ENCODE data around the gene STX16. TPM values are rescaled to one million over a fixed set of nuclear protein-coding genes. Genes with fewer than 3 reads are reported as not detected.

Gene STX16
- total RNA-seq, 1 experiment from 2014 or later: 58.3 TPM

DNA sequence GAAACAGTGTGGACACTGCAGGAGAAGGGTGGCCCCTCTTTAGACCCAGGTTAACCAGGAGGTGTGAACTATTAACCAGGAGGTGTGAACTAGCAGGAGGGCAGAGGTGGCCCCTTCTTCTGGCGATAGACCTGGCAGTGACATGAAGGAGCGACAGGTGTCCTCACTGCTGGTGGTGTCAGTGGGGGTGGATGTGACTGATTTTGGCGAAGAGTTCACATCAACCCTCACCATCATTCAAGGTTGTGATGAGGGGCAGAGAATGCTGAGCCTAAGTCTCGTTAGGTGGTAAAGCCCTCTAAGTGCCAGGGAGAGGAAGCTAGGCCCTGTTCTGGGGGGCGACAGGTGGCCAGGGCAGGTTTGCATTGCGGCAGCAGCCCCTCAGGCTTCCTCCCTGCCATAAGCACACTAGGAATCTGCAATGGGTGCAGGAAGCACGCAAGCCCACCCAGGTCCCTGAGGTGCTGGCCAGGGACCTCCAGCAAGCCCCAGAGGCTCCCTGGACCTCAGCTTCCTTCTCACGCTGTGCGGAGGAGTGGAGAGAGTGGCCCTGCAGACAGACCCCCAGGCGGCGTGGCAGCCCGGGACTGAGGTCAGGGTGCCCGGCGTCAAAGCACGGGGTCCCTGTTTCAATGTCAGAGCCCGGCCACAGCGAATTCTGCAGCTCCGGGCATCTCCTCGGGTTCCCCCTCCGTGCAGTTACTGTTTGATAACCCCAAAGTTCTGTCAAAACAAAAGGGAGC lies 55.2 kb downstream of the STX16 start:
- Histone ChIP-seq H3K79me2 (ENCODE audit: low read length) (no peaks in the 10 kb centered on the region), H3K9me3 (ENCODE audit: low read length) (no peaks in the 10 kb centered on the region), H3K4me1 (ENCODE audit: low read length) (no peaks in the 10 kb centered on the region), H3K36me3 (ENCODE audit: insufficient read depth, low read length) (peaks cover 17% of the 10 kb centered on the region; the same call in 1 of the 2 replicates), H3K4me3 (ENCODE audit: low read length) (no peak overlapping the region), H3K27ac (ENCODE audit: low read length) (no peak overlapping the region), H3K9me2 (replicated peaks; ENCODE audit: insufficient read depth, low read length) (no peaks in the 10 kb centered on the region), H3K9ac (ENCODE audit: low read length) (no peak overlapping the region), H2AFZ (ENCODE audit: low read length) (no peak overlapping the region), H4K20me1 (ENCODE audit: insufficient read depth, low read depth, low read length) (no peaks in the 10 kb centered on the region), H3K27me3 (ENCODE audit: low read length) (no peaks in the 10 kb centered on the region), H3K4me2 (ENCODE audit: low read depth, low read length, poor library complexity, severe bottlenecking) (no peak overlapping the region)
- no peak for DNase-seq

DNA sequence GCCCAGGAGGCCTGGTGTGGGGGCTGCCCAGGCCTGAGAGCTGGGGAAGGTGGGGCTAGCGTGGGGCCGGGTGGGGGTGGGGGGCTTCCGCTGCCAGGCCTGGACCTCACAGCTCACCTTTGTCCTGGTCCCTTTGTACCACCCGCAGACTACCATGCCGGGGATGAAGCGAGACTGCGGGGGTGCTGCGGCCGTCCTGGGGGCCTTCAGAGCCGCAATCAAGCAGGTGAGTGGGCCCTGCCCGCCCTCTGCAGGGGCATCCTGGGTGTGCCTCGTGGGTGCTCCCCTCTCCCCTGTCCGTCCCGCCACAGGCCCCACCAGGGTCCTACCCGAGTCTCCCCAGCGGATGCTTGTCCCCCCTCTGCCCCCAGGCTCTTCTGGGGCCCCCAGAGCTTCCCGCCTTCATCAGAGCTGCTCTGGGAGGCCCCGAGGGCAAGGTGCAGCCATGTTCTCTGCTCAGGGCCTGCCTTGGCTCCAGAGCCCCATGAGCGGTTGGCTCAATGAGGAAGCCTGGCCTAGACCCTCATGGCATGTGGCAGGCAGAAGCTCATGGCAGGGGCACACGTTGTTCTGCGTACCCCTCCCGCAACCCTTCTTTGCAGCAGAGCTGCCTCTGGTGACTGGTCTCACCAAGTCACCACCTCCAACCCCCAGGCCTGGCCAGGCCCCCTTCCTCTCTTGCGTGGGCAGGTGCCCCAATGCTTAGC lies 56.0 kb downstream of the STX16 start:
- no peaks in the 10 kb centered on the region for H3K9me2 ChIP-seq (replicated peaks; ENCODE audit: insufficient read depth, low read length)
- H3K9me3 ChIP-seq (ENCODE audit: low read length): no peaks in the 10 kb centered on the region
- DNase-seq: no peak
- H3K4me2 ChIP-seq (ENCODE audit: low read depth, low read length, poor library complexity, severe bottlenecking): no peak overlapping the region
- H3K4me1 ChIP-seq (ENCODE audit: low read length): no peaks in the 10 kb centered on the region
- H2AFZ ChIP-seq (ENCODE audit: low read length): no peak overlapping the region
- no peak overlapping the region for H3K4me3 ChIP-seq (ENCODE audit: low read length)
- no peaks in the 10 kb centered on the region for H3K79me2 ChIP-seq (ENCODE audit: low read length)
- no peak overlapping the region for H3K9ac ChIP-seq (ENCODE audit: low read length)
- H4K20me1 ChIP-seq (ENCODE audit: insufficient read depth, low read depth, low read length): no peaks in the 10 kb centered on the region
- H3K27me3 ChIP-seq (ENCODE audit: low read length): no peaks in the 10 kb centered on the region
- no peak overlapping the region for H3K27ac ChIP-seq (ENCODE audit: low read length)
- H3K36me3 ChIP-seq (ENCODE audit: insufficient read depth, low read length): peaks cover 17% of the 10 kb centered on the region; the same call in 1 of the 2 replicates

DNA sequence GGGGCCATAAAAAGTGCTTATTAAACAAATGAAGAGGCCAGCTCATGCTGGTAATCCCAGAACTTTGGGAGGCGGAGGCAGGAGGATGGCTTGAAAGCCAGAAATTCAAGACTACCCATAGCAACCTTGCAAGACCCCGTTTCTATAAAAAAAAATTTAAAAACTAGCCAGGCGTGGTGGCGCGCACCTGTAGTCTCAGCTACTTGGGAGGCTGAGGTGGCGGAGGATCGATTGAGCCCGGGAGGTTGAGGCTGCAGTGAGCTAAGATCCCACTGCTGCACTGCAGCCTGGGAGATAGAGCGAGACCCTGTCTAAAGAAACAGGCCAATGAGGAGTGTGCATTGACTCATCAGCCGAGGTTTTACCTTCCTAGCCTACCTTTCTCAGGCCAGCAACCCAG lies 56.7 kb downstream of the STX16 start:
- Histone ChIP-seq H3K4me3 (ENCODE audit: low read length) (no peak overlapping the region), H3K79me2 (ENCODE audit: low read length) (no peaks in the 10 kb centered on the region), H3K9ac (ENCODE audit: low read length) (no peak overlapping the region), H3K9me2 (replicated peaks; ENCODE audit: insufficient read depth, low read length) (no peaks in the 10 kb centered on the region), H3K36me3 (ENCODE audit: insufficient read depth, low read length) (peaks cover 17% of the 10 kb centered on the region; the same call in 1 of the 2 replicates), H3K27me3 (ENCODE audit: low read length) (no peaks in the 10 kb centered on the region), H4K20me1 (ENCODE audit: insufficient read depth, low read depth, low read length) (no peaks in the 10 kb centered on the region), H3K9me3 (ENCODE audit: low read length) (no peaks in the 10 kb centered on the region), H2AFZ (ENCODE audit: low read length) (no peak overlapping the region), H3K4me1 (ENCODE audit: low read length) (no peaks in the 10 kb centered on the region), H3K27ac (ENCODE audit: low read length) (no peak overlapping the region), H3K4me2 (ENCODE audit: low read depth, low read length, poor library complexity, severe bottlenecking) (no peak overlapping the region)
- no peak for DNase-seq

DNA sequence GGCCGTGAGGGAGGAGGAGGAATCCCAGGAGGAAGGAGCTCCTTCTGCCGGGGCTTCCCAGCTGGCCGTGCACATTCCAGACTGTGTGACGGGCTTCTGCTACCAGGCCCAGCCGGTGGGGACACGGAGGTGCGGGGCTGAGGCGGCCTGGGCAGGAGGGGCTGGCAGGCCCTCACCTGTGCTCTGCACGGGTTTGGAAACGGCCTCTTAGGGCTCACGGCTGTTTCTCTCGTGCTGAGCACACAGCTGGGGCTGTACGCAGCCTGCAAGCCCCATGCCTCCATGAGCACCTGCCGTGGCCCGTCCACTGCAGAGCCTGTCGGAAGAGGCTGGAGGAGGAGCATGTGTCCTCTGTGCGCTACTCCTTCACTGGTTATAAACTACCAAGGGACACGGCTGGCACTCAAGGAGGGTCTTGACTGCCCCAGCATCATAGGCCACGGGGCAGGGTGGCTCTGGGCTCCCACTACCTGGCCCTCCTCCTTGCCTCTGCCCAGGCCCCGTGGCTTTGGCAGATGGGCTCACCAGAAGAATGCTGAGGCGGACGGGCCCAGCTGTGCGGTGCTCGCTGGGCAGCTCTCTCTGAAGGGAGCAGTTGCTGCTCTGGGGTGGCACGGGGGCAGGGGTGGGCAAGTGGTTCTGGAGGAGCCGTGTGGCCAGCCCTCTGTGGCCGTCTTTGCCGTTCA lies 57.3 kb downstream of the STX16 start:
- Histone ChIP-seq H3K27me3 (ENCODE audit: low read length) (no peaks in the 10 kb centered on the region), H3K4me3 (ENCODE audit: low read length) (no peak overlapping the region), H2AFZ (ENCODE audit: low read length) (no peak overlapping the region), H3K4me1 (ENCODE audit: low read length) (no peaks in the 10 kb centered on the region), H3K79me2 (ENCODE audit: low read length) (no peaks in the 10 kb centered on the region), H3K9me2 (replicated peaks; ENCODE audit: insufficient read depth, low read length) (no peaks in the 10 kb centered on the region), H3K36me3 (ENCODE audit: insufficient read depth, low read length) (peaks cover 17% of the 10 kb centered on the region; the same call in 1 of the 2 replicates), H3K27ac (ENCODE audit: low read length) (no peak overlapping the region), H3K9me3 (ENCODE audit: low read length) (no peaks in the 10 kb centered on the region), H4K20me1 (ENCODE audit: insufficient read depth, low read depth, low read length) (no peaks in the 10 kb centered on the region), H3K9ac (ENCODE audit: low read length) (no peak overlapping the region), H3K4me2 (ENCODE audit: low read depth, low read length, poor library complexity, severe bottlenecking) (no peak overlapping the region)
- DNase-seq: no peak

DNA sequence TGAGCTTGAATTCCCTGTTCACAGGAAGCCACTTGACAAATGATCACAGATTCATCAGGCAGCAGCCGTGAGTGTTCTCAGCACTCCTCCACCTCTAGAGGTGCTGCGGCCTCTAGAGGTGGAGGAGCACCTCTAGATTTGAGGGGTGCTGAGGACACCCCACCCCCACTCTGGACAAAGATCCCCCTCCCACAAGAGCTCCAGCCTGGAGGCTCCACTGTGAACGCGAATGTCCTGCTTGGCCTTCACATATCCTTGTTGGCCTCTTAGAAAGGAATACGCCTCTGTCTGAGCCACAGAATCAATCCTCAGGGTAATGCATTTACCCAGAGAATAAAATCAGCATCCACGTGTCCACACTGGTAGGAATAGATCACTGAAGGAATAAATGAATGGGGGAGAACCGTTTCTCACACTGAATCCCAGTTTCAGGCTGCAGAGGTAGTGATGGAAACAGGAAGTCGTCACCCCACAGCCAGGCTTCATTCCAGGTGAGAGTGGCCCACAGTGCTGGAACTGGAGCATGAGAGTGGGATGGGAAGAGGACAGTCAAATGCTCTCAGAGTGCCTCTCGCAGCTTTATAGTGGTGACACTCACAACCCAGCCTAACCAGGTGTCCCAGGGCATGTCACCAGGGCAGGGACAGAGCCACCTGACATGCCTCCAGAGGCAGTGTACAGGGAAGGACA lies 58.1 kb downstream of the STX16 start:
- Histone ChIP-seq H3K79me2 (ENCODE audit: low read length) (no peaks in the 10 kb centered on the region), H3K4me1 (ENCODE audit: low read length) (no peaks in the 10 kb centered on the region), H3K4me2 (ENCODE audit: low read depth, low read length, poor library complexity, severe bottlenecking) (no peak overlapping the region), H3K9ac (ENCODE audit: low read length) (no peak overlapping the region), H3K9me2 (replicated peaks; ENCODE audit: insufficient read depth, low read length) (no peaks in the 10 kb centered on the region), H3K9me3 (ENCODE audit: low read length) (no peaks in the 10 kb centered on the region), H4K20me1 (ENCODE audit: insufficient read depth, low read depth, low read length) (no peaks in the 10 kb centered on the region), H3K4me3 (ENCODE audit: low read length) (no peak overlapping the region), H3K27me3 (ENCODE audit: low read length) (no peaks in the 10 kb centered on the region), H3K27ac (ENCODE audit: low read length) (no peak overlapping the region), H2AFZ (ENCODE audit: low read length) (no peak overlapping the region), H3K36me3 (ENCODE audit: insufficient read depth, low read length) (peaks cover 10% of the 10 kb centered on the region; the same call in 1 of the 2 replicates)
- DNase-seq: no peak

DNA sequence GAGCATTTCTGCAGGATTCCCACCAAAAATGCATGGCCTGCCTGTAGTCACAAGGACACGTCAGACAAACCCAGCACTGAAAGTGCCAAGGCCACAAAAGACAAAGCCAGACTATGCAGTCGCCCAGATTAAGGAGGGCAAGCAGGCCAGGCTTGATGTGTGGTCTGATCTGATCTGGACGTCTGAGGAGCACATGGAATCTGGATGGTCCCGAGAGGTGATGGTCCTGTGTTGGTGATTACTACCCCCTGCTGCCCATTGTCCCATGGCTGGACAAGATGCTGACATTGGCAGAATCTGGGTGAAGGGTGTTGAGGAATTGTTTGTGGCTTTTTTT lies 58.6 kb downstream of the STX16 start:
- Histone ChIP-seq H2AFZ (ENCODE audit: low read length) (no peak overlapping the region), H4K20me1 (ENCODE audit: insufficient read depth, low read depth, low read length) (no peaks in the 10 kb centered on the region), H3K9me2 (replicated peaks; ENCODE audit: insufficient read depth, low read length) (no peaks in the 10 kb centered on the region), H3K4me1 (ENCODE audit: low read length) (no peaks in the 10 kb centered on the region), H3K9ac (ENCODE audit: low read length) (no peak overlapping the region), H3K79me2 (ENCODE audit: low read length) (no peaks in the 10 kb centered on the region), H3K27me3 (ENCODE audit: low read length) (no peaks in the 10 kb centered on the region), H3K4me3 (ENCODE audit: low read length) (no peak overlapping the region), H3K27ac (ENCODE audit: low read length) (no peak overlapping the region), H3K4me2 (ENCODE audit: low read depth, low read length, poor library complexity, severe bottlenecking) (no peak overlapping the region), H3K9me3 (ENCODE audit: low read length) (no peaks in the 10 kb centered on the region), H3K36me3 (ENCODE audit: insufficient read depth, low read length) (peaks cover 5% of the 10 kb centered on the region; the same call in 1 of the 2 replicates)
- no peak for DNase-seq

DNA sequence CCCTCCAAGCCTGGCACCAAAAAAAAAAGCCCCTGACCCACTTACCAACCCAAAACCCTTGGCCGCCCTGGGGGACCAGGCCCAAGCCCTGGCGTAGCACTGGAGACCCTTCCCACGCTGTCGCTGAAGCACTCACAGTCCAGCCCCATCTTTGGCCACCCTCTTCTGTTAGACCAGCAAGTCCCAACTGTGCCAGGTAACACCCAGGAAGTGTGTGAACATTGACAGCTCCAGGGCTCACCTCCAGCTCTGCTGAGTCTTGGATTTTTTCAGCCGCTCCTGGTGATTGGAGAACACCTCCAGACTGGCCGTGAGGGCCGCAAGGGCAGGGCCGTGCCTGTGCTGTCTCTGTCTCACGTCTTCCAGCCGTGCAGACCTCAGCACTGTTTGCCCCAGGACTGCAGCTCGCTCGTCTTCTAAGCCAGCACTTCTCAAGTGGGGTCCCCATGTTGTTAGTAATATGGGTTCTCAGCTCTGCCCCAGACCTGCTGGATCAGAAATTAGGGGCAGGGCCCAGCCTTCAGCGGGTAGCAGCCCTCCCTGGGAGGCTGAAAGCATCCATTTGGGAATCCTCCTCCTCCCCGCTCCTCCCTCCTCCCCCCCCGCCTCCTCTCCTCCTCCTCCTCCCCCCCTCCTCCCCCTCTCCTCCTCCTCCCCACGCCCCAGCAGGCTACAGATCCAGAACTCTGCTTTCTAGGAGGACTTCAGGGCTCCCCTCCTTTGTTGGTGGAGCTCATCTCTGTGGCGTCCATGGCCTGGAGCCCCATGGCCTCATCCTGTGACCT lies 59.6 kb downstream of the STX16 start:
- Histone ChIP-seq H2AFZ (ENCODE audit: low read length) (no peak overlapping the region), H3K27ac (ENCODE audit: low read length) (no peak overlapping the region), H3K9me2 (replicated peaks; ENCODE audit: insufficient read depth, low read length) (no peaks in the 10 kb centered on the region), H3K27me3 (ENCODE audit: low read length) (no peaks in the 10 kb centered on the region), H3K9me3 (ENCODE audit: low read length) (no peaks in the 10 kb centered on the region), H3K36me3 (ENCODE audit: insufficient read depth, low read length) (no peaks in the 10 kb centered on the region), H3K9ac (ENCODE audit: low read length) (no peak overlapping the region), H3K4me1 (ENCODE audit: low read length) (no peaks in the 10 kb centered on the region), H4K20me1 (ENCODE audit: insufficient read depth, low read depth, low read length) (no peaks in the 10 kb centered on the region), H3K4me3 (ENCODE audit: low read length) (no peak overlapping the region), H3K4me2 (ENCODE audit: low read depth, low read length, poor library complexity, severe bottlenecking) (no peak overlapping the region), H3K79me2 (ENCODE audit: low read length) (no peaks in the 10 kb centered on the region)
- DNase-seq: no peak

Data from Karpas-422 (cell line).